K562 (cell line): Measurements from ENCODE around the gene TPD52L1. TPM values are rescaled to one million over a fixed set of nuclear protein-coding genes. Genes with fewer than 3 reads are reported as not detected.

Experiments
- ARHGAP35 ChIP-seq: fragments of 450-650 bp; IDR thresholded peaks from 2 replicates; pipeline ENCODE4 v1.6.1; 2018; ENCODE audit not compliant: partially characterized antibody
- ARNT ChIP-seq, 2 experiments: fragments of 450-650 bp; IDR thresholded peaks; 2 replicates each; pipeline ENCODE4 v1.6.1; 2016; ENCODE audit warnings: mild to moderate bottlenecking in 1 of 2
- CBFA2T2 ChIP-seq: fragments of 450-650 bp; conservative IDR thresholded peaks from 2 replicates; pipeline ENCODE4 v1.6.1; 2017; ENCODE audit warnings: mild to moderate bottlenecking
- JUNB ChIP-seq: fragments of 450-650 bp; formaldehyde crosslinking; conservative IDR thresholded peaks from 2 replicates; pipeline ENCODE4 v1.4.0; 2020; ENCODE audit warnings: mild to moderate bottlenecking
- PML ChIP-seq: IDR thresholded peaks from 2 replicates; pipeline ENCODE4 v1.6.1; 2012; ENCODE audit warnings: low read length, inconsistent platforms
- polyA plus RNA-seq, 8 experiments: library from polyadenylated mRNA; depleted of rRNA in 4 of 8; stranded (reverse) in 5 of 8; unstranded in 3 of 8; fragments of >200 nt; fragmentation: Nextera tagmentation in 2 of 8; fragmentation: Illumina TruSeq in 1 of 8; extraction: Ambion mirVana in 2 of 8; extraction: Trizol in 1 of 8; gene quantifications; 2 replicates each; pipeline versions ENCODE4 v1.2.1 to v1.2.3, GENCODE V29; 2011 to 2014; ENCODE audit warnings: inconsistent platforms in 1 of 8, missing spikeins in 1 of 8
- total RNA-seq, 7 experiments: library from RNA; depleted of rRNA in 6 of 7; stranded (reverse); fragments of >200 nt in 6 of 7; fragmentation: Illumina TruSeq in 2 of 7; extraction: Trizol in 2 of 7; gene quantifications; 2 replicates each; pipeline versions ENCODE4 v1.2.1 to v1.2.3, GENCODE V29; 2011 to 2021; ENCODE audit warnings: low replicate concordance in 1 of 7
- TF ChIP-seq, protein P1 (sequence below): fragments of 450-650 bp; IDR thresholded peaks from 2 replicates; pipeline ENCODE4 v1.6.1; 2016; ENCODE audit warnings: low read depth

Gene TPD52L1
- total and polyA plus RNA-seq, 9 of the 15 experiments (the other 6 are each of a cell fraction or from before 2014, with no cell fraction given), result 12.9 to 149 (median 75.7) TPM

DNA sequence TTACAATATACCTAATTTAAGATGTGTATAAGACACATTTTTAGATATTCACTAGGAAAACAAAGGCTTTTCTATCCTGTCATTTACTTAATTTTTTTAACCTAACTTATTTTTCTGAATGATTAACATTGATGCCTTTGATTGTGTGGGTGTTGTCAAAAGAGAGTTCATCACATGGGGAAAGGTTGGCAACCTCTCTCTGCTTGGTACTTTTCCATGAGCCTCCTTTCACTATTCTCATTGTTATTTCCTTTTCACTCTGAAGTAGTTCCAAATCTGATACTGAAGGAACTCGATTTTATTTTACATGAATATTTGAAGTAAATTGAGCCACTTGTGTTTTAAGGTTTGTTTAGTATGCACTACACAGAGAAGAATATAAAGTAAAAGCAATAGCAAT, 35.9 kb downstream of the TPD52L1 start (continued):
- TF ChIP-seq, protein P1, sequence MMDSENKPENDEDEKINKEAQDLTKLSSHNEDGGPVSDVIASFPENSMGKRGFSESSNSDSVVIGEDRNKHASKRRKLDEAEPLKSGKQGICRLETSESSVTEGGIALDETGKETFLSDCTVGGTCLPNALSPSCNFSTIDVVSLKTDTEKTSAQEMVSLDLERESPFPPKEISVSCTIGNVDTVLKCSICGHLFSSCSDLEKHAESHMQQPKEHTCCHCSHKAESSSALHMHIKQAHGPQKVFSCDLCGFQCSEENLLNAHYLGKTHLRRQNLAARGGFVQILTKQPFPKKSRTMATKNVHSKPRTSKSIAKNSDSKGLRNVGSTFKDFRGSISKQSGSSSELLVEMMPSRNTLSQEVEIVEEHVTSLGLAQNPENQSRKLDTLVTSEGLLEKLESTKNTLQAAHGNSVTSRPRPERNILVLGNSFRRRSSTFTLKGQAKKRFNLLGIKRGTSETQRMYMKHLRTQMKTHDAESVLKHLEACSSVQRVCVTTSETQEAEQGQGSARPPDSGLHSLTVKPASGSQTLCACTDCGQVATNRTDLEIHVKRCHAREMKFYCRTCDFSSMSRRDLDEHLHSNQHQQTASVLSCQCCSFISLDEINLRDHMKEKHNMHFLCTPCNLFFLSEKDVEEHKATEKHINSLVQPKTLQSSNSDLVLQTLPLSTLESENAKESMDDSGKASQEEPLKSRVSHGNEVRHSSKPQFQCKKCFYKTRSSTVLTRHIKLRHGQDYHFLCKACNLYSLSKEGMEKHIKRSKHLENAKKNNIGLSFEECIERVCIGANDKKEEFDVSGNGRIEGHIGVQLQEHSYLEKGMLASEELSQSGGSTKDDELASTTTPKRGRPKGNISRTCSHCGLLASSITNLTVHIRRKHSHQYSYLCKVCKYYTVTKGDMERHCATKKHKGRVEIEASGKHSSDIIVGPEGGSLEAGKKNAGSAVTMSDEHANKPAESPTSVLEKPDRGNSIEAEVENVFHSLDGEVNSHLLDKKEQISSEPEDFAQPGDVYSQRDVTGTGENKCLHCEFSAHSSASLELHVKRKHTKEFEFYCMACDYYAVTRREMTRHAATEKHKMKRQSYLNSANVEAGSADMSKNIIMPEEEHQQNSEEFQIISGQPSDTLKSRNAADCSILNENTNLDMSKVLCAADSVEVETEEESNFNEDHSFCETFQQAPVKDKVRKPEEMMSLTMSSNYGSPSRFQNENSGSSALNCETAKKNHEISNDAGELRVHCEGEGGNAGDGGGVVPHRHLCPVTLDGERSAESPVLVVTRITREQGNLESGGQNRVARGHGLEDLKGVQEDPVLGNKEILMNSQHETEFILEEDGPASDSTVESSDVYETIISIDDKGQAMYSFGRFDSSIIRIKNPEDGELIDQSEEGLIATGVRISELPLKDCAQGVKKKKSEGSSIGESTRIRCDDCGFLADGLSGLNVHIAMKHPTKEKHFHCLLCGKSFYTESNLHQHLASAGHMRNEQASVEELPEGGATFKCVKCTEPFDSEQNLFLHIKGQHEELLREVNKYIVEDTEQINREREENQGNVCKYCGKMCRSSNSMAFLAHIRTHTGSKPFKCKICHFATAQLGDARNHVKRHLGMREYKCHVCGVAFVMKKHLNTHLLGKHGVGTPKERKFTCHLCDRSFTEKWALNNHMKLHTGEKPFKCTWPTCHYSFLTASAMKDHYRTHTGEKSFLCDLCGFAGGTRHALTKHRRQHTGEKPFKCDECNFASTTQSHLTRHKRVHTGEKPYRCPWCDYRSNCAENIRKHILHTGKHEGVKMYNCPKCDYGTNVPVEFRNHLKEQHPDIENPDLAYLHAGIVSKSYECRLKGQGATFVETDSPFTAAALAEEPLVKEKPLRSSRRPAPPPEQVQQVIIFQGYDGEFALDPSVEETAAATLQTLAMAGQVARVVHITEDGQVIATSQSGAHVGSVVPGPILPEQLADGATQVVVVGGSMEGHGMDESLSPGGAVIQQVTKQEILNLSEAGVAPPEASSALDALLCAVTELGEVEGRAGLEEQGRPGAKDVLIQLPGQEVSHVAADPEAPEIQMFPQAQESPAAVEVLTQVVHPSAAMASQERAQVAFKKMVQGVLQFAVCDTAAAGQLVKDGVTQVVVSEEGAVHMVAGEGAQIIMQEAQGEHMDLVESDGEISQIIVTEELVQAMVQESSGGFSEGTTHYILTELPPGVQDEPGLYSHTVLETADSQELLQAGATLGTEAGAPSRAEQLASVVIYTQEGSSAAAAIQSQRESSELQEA, result no peak
- no peak for TF ChIP-seq PML
- no peak for TF ChIP-seq ARHGAP35
- TF ChIP-seq JUNB (CRISPR knock-in tag), result no peak
- no peak for TF ChIP-seq CBFA2T2
- no peak for TF ChIP-seq ARNT (IDR thresholded peaks at IDR 0.05)
